Epithelial cell of proximal tubule (primary cell): ENCODE results near the gene METRNL. TPM values are rescaled to one million over a fixed set of nuclear protein-coding genes. Genes with fewer than 3 reads are reported as not detected.
"Not testable (repeated sequence)": the region's sequence is repeated elsewhere in the genome, so short reads cannot be mapped to it uniquely, and the experiment has no call there.

ENCODE experiments used
- DNase-seq: peaks from one replicate; pipeline ENCODE4 v3.0.0-alpha.2; 2011; ENCODE audit warnings: low read depth
- H3K4me3 ChIP-seq: 2 replicates; pipeline ENCODE4 v1.5.1; 2011; ENCODE audit warnings: low read depth, mild to moderate bottlenecking, low read length
- CTCF ChIP-seq: conservative IDR thresholded peaks from 2 replicates; pipeline ENCODE4 v1.5.1; 2012; ENCODE audit warnings: low read depth, mild to moderate bottlenecking, low read length
- total RNA-seq: library from RNA; depleted of rRNA; stranded (reverse); fragments of >200 nt; gene quantifications from 2 replicates; pipeline ENCODE4 v1.2.3, GENCODE V29; 2015

The METRNL gene
- total RNA-seq, 1 donor from 2014 or later, result 11.9 TPM

- no peak for TF ChIP-seq CTCF
Measured at GRCh38 chr17:83036193-83036592, 43.2 kb upstream of the METRNL start.

GRCh38 chr17:83036666-83037065 lies 42.7 kb upstream of the METRNL start:
- no peak for DNase-seq
- no peak overlapping the region for H3K4me3 ChIP-seq
- no peak for TF ChIP-seq CTCF

More at GRCh38 chr17:83036193-83036592, 43.2 kb upstream of the METRNL start:
- no peak overlapping the region for H3K4me3 ChIP-seq
- no peak for DNase-seq

GRCh38 chr17:83037084-83037873 lies 42.1 kb upstream of the METRNL start:
- no peak overlapping the region for H3K4me3 ChIP-seq
- TF ChIP-seq CTCF, result no peak
- DNase-seq, result no peak

GRCh38 chr17:83037874-83038165 lies 41.6 kb upstream of the METRNL start:
- no peak overlapping the region for H3K4me3 ChIP-seq
- DNase-seq, result no peak
- no peak for TF ChIP-seq CTCF

- not testable (repeated sequence) for DNase-seq, H3K4me3 ChIP-seq
Measured at GRCh38 chr17:83038983-83039382, 40.4 kb upstream of the METRNL start.

- TF ChIP-seq CTCF, result no peak
- no peak overlapping the region for H3K4me3 ChIP-seq
- DNase-seq, result no peak
Measured at GRCh38 chr17:83041305-83041704, 38.1 kb upstream of the METRNL start.

- TF ChIP-seq CTCF, result no peak
- no peak overlapping the region for H3K4me3 ChIP-seq
- no peak for DNase-seq
Measured at GRCh38 chr17:83042522-83043158, 36.8 kb upstream of the METRNL start.

GRCh38 chr17:83044479-83044878 lies 34.9 kb upstream of the METRNL start:
- not testable (repeated sequence) for DNase-seq, H3K4me3 ChIP-seq
